Large intestine (tissue), 12 donors: Measurements from ENCODE around the gene TUBB3. TPM values are rescaled to one million over a fixed set of nuclear protein-coding genes. Genes with fewer than 3 reads are reported as not detected.
"Not testable (repeated sequence)": the region's sequence is repeated elsewhere in the genome, so short reads cannot be mapped to it uniquely, and the experiment has no call there.

ENCODE experiments used
- DNase-seq, 2 donors: peaks; one replicate each; pipeline versions ENCODE4 v3.0.0 to v3.0.0-alpha.2; 2013
- H3K27ac ChIP-seq: one replicate; pipeline ENCODE4 v1.5.1; 2013; ENCODE audit warnings: low read length
- H3K27me3 ChIP-seq: 2 replicates; pipeline ENCODE4 v1.6.1; 2013; ENCODE audit warnings: low read length; ENCODE audit not compliant: control insufficient read depth, insufficient read depth
- H3K36me3 ChIP-seq: 2 replicates; pipeline ENCODE4 v1.6.1; 2013; ENCODE audit warnings: low read length; ENCODE audit not compliant: control insufficient read depth, insufficient read depth
- H3K4me1 ChIP-seq: one replicate; pipeline ENCODE4 v1.6.1; 2013; ENCODE audit warnings: low read length; ENCODE audit not compliant: control insufficient read depth, insufficient read depth
- H3K4me3 ChIP-seq: one replicate; pipeline ENCODE4 v1.5.1; 2013; ENCODE audit warnings: low read length
- H3K9me3 ChIP-seq: one replicate; pipeline ENCODE4 v1.6.1; 2013; ENCODE audit warnings: mild to moderate bottlenecking, low read depth, low read length, moderate library complexity; ENCODE audit not compliant: control insufficient read depth
- WGBS: methylation state at CpG from one replicate; pipeline ENCODE4 v1.1.5; 2013; ENCODE audit warnings: low lambda C conversion rate; ENCODE audit not compliant: insufficient coverage; 5-methylcytosine and 5-hydroxymethylcytosine counted together
- long read RNA-seq, 11 donors: transcript quantifications; one replicate each; lab custom pipeline, GENCODE V29; 2026
- polyA plus RNA-seq: library from polyadenylated mRNA; unstranded; fragments of 120-200 nt; gene quantifications from one replicate; pipeline ENCODE4 v1.2.1, GENCODE V29; 2013

Gene TUBB3
- polyA plus RNA-seq, result 60.9 TPM
- long read RNA-seq, donor 1, transcript TUBB3-201 (4 exons, 1,769 nt), result major isoform, 14 of 14 reads
- long read RNA-seq, donor 1, partial matches to known transcripts, result 0 of 14 reads
- long read RNA-seq, donor 1, other reads (novel, unspliced or antisense), result 0 of 14 reads
- long read RNA-seq, donor 2, transcript TUBB3-201 (4 exons, 1,769 nt), result major isoform, 9 of 9 reads
- long read RNA-seq, donor 2, partial matches to known transcripts, result 0 of 9 reads
- long read RNA-seq, donor 2, other reads (novel, unspliced or antisense), result 0 of 9 reads
- long read RNA-seq, donor 3, result 0 reads
- long read RNA-seq, donor 4, partial matches to known transcripts, result 0 of 1 reads
- long read RNA-seq, donor 4, other reads (novel, unspliced or antisense), result 0 of 1 reads
- long read RNA-seq, donor 5, transcript TUBB3-201 (4 exons, 1,769 nt), result major isoform, 18 of 19 reads
- long read RNA-seq, donor 5, partial matches to known transcripts, result 0 of 19 reads
- long read RNA-seq, donor 5, other reads (novel, unspliced or antisense), result 0 of 19 reads
- long read RNA-seq, donor 6, transcript TUBB3-201 (4 exons, 1,769 nt), result major isoform, 10 of 10 reads
- long read RNA-seq, donor 6, partial matches to known transcripts, result 0 of 10 reads
- long read RNA-seq, donor 6, other reads (novel, unspliced or antisense), result 0 of 10 reads
- long read RNA-seq, donor 7, transcript TUBB3-201 (4 exons, 1,769 nt), result major isoform, 7 of 8 reads
- long read RNA-seq, donor 7, partial matches to known transcripts, result 0 of 8 reads
- long read RNA-seq, donor 7, other reads (novel, unspliced or antisense), result 0 of 8 reads
- long read RNA-seq, donor 8, transcript TUBB3-201 (4 exons, 1,769 nt), result major isoform, 10 of 10 reads
- long read RNA-seq, donor 8, partial matches to known transcripts, result 0 of 10 reads
- long read RNA-seq, donor 8, other reads (novel, unspliced or antisense), result 0 of 10 reads
- long read RNA-seq, donor 9, transcript TUBB3-201 (4 exons, 1,769 nt), result major isoform, 6 of 7 reads
- long read RNA-seq, donor 9, partial matches to known transcripts, result 0 of 7 reads
- long read RNA-seq, donor 9, other reads (novel, unspliced or antisense), result 0 of 7 reads
- long read RNA-seq, donor 10, partial matches to known transcripts, result 8 of 12 reads
- long read RNA-seq, donor 10, other reads (novel, unspliced or antisense), result 0 of 12 reads
- long read RNA-seq, donor 11, partial matches to known transcripts, result 0 of 5 reads
- long read RNA-seq, donor 11, other reads (novel, unspliced or antisense), result 0 of 5 reads

GRCh38 chr16:89922884-89923639, at the start of gene TUBB3:
Gene TUBB3 (plus strand): TSS chr16:89923342. CDS start chr16:89923402, 60 bp downstream.
- no peaks in the 10 kb centered on the region for H3K36me3 ChIP-seq
- peak within 1 kb of the TSS; percentile 65 for H3K27ac ChIP-seq
- peaks cover 78% of the 10 kb centered on the region for H3K27me3 ChIP-seq
- H3K9me3 ChIP-seq, result peaks cover 28% of the 10 kb centered on the region
- peak within 1 kb of the TSS; percentile 56 for H3K4me3 ChIP-seq
- H3K4me1 ChIP-seq, result peaks cover 38% of the 10 kb centered on the region
- no CpG with 5 or more reads among the region's 88 CpGs for WGBS
- peak in 1 of 2 donors; percentile 74 for DNase-seq

- Histone ChIP-seq H3K4me1 (peaks cover 14% of the 10 kb centered on the region), H3K36me3 (peaks cover 38% of the 10 kb centered on the region), H3K27ac (peak overlapping the region; percentile 100), H3K27me3 (no peaks in the 10 kb centered on the region), H3K9me3 (no peaks in the 10 kb centered on the region), H3K4me3 (peak overlapping the region; percentile 100)
- 20% methylated on average over 2 of the region's 61 CpGs for WGBS
- DNase-seq, result peak; percentile 94 to 96
Measured at GRCh38 chr16:89873972-89874689, 49.0 kb upstream of the TUBB3 start.

GRCh38 chr16:89879123-89879522, 44.0 kb upstream of the TUBB3 start:
- H3K4me1 ChIP-seq, H3K27ac ChIP-seq, H3K4me3 ChIP-seq, H3K9me3 ChIP-seq, H3K27me3 ChIP-seq, DNase-seq: not testable (repeated sequence)
- H3K36me3 ChIP-seq, result peaks cover 65% of the 10 kb centered on the region
- no CpG with 5 or more reads among the region's 28 CpGs for WGBS

GRCh38 chr16:89880477-89881367, 42.4 kb upstream of the TUBB3 start:
- no peak for DNase-seq
- H3K36me3 ChIP-seq, result peaks cover 69% of the 10 kb centered on the region

GRCh38 chr16:89881368-89881730, 41.8 kb upstream of the TUBB3 start:
- Histone ChIP-seq H3K27me3 (no peaks in the 10 kb centered on the region), H3K4me3 (no peak overlapping the region), H3K4me1 (no peaks in the 10 kb centered on the region), H3K36me3 (peaks cover 64% of the 10 kb centered on the region), H3K9me3 (no peaks in the 10 kb centered on the region), H3K27ac (no peak overlapping the region)
- no peak for DNase-seq
- 93% methylated on average over 3 of the region's 6 CpGs for WGBS

More at GRCh38 chr16:89880477-89881367, 42.4 kb upstream of the TUBB3 start:
- no peaks in the 10 kb centered on the region for H3K27me3 ChIP-seq
- WGBS, result no CpG with 5 or more reads among the region's 18 CpGs
- no peak overlapping the region for H3K27ac ChIP-seq
- no peak overlapping the region for H3K4me3 ChIP-seq
- H3K4me1 ChIP-seq, result no peaks in the 10 kb centered on the region
- H3K9me3 ChIP-seq, result no peaks in the 10 kb centered on the region

- H3K36me3 ChIP-seq, result peaks cover 74% of the 10 kb centered on the region
- H3K9me3 ChIP-seq, result no peaks in the 10 kb centered on the region
- no peak overlapping the region for H3K27ac ChIP-seq
- WGBS, result no CpG with 5 or more reads among the region's 28 CpGs
- no peaks in the 10 kb centered on the region for H3K4me1 ChIP-seq
- no peak for DNase-seq
- no peak overlapping the region for H3K4me3 ChIP-seq
- H3K27me3 ChIP-seq, result no peaks in the 10 kb centered on the region
Measured at GRCh38 chr16:89883346-89884040, 39.6 kb upstream of the TUBB3 start.

GRCh38 chr16:89884041-89884421, 39.1 kb upstream of the TUBB3 start:
- H3K4me1 ChIP-seq, result no peaks in the 10 kb centered on the region
- WGBS, result no CpG with 5 or more reads among the region's 8 CpGs
- H3K27me3 ChIP-seq, result no peaks in the 10 kb centered on the region
- no peak for DNase-seq
- H3K4me3 ChIP-seq, result no peak overlapping the region
- no peak overlapping the region for H3K27ac ChIP-seq
- H3K9me3 ChIP-seq, result no peaks in the 10 kb centered on the region
- peaks cover 71% of the 10 kb centered on the region for H3K36me3 ChIP-seq

GRCh38 chr16:89887243-89887642, 35.9 kb upstream of the TUBB3 start:
- H3K36me3 ChIP-seq, result peaks cover 77% of the 10 kb centered on the region
- no peak overlapping the region for H3K4me3 ChIP-seq
- no peak overlapping the region for H3K27ac ChIP-seq
- no peaks in the 10 kb centered on the region for H3K4me1 ChIP-seq
- H3K9me3 ChIP-seq, result no peaks in the 10 kb centered on the region
- no peak for DNase-seq
- no peaks in the 10 kb centered on the region for H3K27me3 ChIP-seq
- WGBS, result 83% methylated on average over 1 of the region's 14 CpGs
